MCF 10A (cell line): Measurements from ENCODE around the gene SNX10. TPM values are rescaled to one million over a fixed set of nuclear protein-coding genes. Genes with fewer than 3 reads are reported as not detected.

Experiments used
- BruUV-seq: library from RNA; stranded (reverse); fragments of 400-500 nt; replicated peaks from 2 replicates; lab custom pipeline; 2021; lab: Mats Ljungman, UMichigan
- CTCF ChIA-PET: fragments of 300-600 bp; sonication (Branson Sonifier 250); formaldehyde crosslinking; extraction: SDS; loops from one replicate; lab custom pipeline; 2021; ENCODE audit warnings: antibody characterized with exemption, inconsistent platforms; lab: Yijun Ruan, JAX
- POLR2A ChIA-PET: fragments of 300-600, 350-650 bp; sonication (Branson Sonifier 250); formaldehyde crosslinking; extraction: SDS; loops from one replicate; lab custom pipeline; 2020; ENCODE audit warnings: antibody characterized with exemption, inconsistent platforms; lab: Yijun Ruan, JAX
- DNase-seq: peaks from one replicate; pipeline ENCODE4 v3.0.0-alpha.2; 2018; ENCODE audit not compliant: unreplicated experiment
- H3K27ac Mint-ChIP-seq: one replicate; pipeline ENCODE4 v1.8.0; 2022; ENCODE audit warnings: mild to moderate bottlenecking, low read depth, mixed read lengths; ENCODE audit not compliant: unreplicated experiment
- H3K27me3 Mint-ChIP-seq: one replicate; pipeline ENCODE4 v1.8.0; 2022; ENCODE audit warnings: mixed read lengths; ENCODE audit not compliant: insufficient read depth, unreplicated experiment
- H3K36me3 Mint-ChIP-seq: one replicate; pipeline ENCODE4 v1.8.0; 2022; ENCODE audit warnings: mild to moderate bottlenecking, moderate library complexity, mixed read lengths; ENCODE audit not compliant: insufficient read depth, unreplicated experiment
- H3K4me1 Mint-ChIP-seq: one replicate; pipeline ENCODE4 v1.8.0; 2022; ENCODE audit warnings: mixed read lengths; ENCODE audit not compliant: insufficient read depth, unreplicated experiment
- H3K4me3 Mint-ChIP-seq: one replicate; pipeline ENCODE4 v1.8.0; 2022; ENCODE audit warnings: mild to moderate bottlenecking, moderate library complexity, mixed read lengths; ENCODE audit not compliant: unreplicated experiment
- H3K9me3 Mint-ChIP-seq: one replicate; pipeline ENCODE4 v1.8.0; 2022; ENCODE audit warnings: mixed read lengths; ENCODE audit not compliant: unreplicated experiment
- CTCF ChIP-seq: fragments of 200-600 bp; IDR thresholded peaks from one replicate; pipeline ENCODE4 v1.8.0; 2022; ENCODE audit warnings: antibody characterized with exemption, mild to moderate bottlenecking; ENCODE audit not compliant: unreplicated experiment
- intact Hi-C: fragments of 100-400 bp; cut with micrococcal nuclease; formaldehyde crosslinking; loops from 2 replicates; pipeline ENCODE4 v1.14.1; 2022
- total RNA-seq: library from RNA; stranded (reverse); gene quantifications from 2 replicates; pipeline ENCODE4 v1.2.3, GENCODE V29; 2022

SNX10 gene
- total RNA-seq, 1 experiment from 2014 or later, result 7.1 TPM

DNA sequence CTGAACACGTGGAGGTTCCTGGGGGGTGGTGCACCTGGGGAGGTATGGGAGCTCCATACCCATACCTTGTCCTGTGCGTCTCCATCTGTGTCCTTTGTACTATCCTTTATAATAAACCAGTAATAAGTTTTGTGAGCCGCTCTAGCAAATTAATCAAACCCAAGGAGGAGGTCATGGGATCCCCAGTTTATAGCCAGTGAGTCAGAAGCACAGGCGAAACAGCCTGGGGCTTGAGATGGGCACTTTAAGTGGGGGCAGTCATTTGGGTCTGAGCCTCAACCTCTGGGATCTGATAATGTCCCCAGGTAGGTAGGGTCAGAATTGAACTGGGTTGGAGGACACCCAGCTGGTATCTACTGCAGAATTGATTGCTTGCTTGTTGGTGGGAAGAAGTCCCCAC, 16.9 kb downstream of the SNX10 start:
- BruUV-seq, result no TSS peak
- TF ChIP-seq CTCF, result no peak
- POLR2A ChIA-PET, result no interaction called here
- H3K27me3 Mint-ChIP-seq, result no peaks in the 10 kb centered on the region
- H3K9me3 Mint-ChIP-seq, result no peaks in the 10 kb centered on the region
- H3K27ac Mint-ChIP-seq, result no peak overlapping the region
- no peaks in the 10 kb centered on the region for H3K36me3 Mint-ChIP-seq
- intact Hi-C loops, result no loop called here
- H3K4me1 Mint-ChIP-seq, result peaks cover 12% of the 10 kb centered on the region
- H3K4me3 Mint-ChIP-seq, result no peak overlapping the region
- CTCF ChIA-PET, result no interaction called here
- DNase-seq, result no peak

DNA sequence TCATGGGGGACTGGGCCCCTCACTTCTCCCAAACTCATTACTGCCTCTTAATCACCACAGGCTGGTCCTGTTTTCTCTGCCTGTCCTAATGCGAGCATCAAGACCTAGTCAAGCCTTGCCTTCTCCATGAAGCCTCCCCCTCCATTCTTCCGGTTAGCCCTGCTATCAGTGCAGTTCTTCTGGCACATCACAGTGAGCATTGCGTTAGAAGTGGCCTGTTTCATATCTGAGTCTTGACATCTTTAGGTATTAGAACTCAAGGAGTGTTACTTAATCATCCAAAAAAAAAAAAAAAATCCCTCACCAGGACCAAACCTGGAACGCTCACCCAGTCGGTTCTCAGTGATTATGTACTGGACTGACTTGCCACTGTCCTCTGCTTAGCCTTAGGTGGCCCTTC, 17.4 kb downstream of the SNX10 start:
- Mint-ChIP-seq H3K4me1 (peaks cover 12% of the 10 kb centered on the region), H3K27me3 (no peaks in the 10 kb centered on the region), H3K9me3 (no peaks in the 10 kb centered on the region), H3K36me3 (no peaks in the 10 kb centered on the region), H3K27ac (no peak overlapping the region), H3K4me3 (no peak overlapping the region)
- intact Hi-C loops, result no loop called here
- CTCF ChIA-PET, result no interaction called here
- POLR2A ChIA-PET, result no interaction called here
- no peak for DNase-seq
- no peak for TF ChIP-seq CTCF
- no TSS peak for BruUV-seq

GRCh38 chr7:26311798-26312197, 20.1 kb downstream of the SNX10 start:
- Mint-ChIP-seq H3K36me3 (no peaks in the 10 kb centered on the region), H3K4me1 (peaks cover 12% of the 10 kb centered on the region), H3K9me3 (no peaks in the 10 kb centered on the region), H3K27me3 (no peaks in the 10 kb centered on the region), H3K4me3 (no peak overlapping the region), H3K27ac (no peak overlapping the region)
- ChIA-PET CTCF (no interaction called here), POLR2A (no interaction called here)
- intact Hi-C loops, result no loop called here
- no peak for DNase-seq
- no TSS peak for BruUV-seq
- TF ChIP-seq CTCF, result no peak

- ChIA-PET POLR2A (interaction anchor here (1.2 kb wide), 1 partner anchor 13 kb away, joined by 5 read pairs; no protein-coding TSS in a partner anchor), CTCF (no interaction called here)
- no peak for DNase-seq
- intact Hi-C loops, result no loop called here
- Mint-ChIP-seq H3K27ac (no peak overlapping the region), H3K9me3 (no peaks in the 10 kb centered on the region), H3K36me3 (no peaks in the 10 kb centered on the region), H3K4me3 (no peak overlapping the region), H3K4me1 (no peaks in the 10 kb centered on the region), H3K27me3 (no peaks in the 10 kb centered on the region)
- no TSS peak for BruUV-seq
- TF ChIP-seq CTCF, result no peak
Observed at GRCh38 chr7:26317211-26317610, 25.5 kb downstream of the SNX10 start.
